NCI-H187 (cell line): ENCODE data around the gene MXRA5.
"Not testable (repeated sequence)": the region's sequence is repeated elsewhere in the genome, so short reads cannot be mapped to it uniquely, and the experiment has no call there.

Source experiments
- DNase-seq, 2 experiments: peaks; one replicate each; lab custom pipeline; 2025; lab: John Stamatoyannopoulos, UW

The MXRA5 gene

GRCh38 chrX:3320471-3321046 lies 25.9 kb downstream of the MXRA5 start:
- no peak for DNase-seq

DNA sequence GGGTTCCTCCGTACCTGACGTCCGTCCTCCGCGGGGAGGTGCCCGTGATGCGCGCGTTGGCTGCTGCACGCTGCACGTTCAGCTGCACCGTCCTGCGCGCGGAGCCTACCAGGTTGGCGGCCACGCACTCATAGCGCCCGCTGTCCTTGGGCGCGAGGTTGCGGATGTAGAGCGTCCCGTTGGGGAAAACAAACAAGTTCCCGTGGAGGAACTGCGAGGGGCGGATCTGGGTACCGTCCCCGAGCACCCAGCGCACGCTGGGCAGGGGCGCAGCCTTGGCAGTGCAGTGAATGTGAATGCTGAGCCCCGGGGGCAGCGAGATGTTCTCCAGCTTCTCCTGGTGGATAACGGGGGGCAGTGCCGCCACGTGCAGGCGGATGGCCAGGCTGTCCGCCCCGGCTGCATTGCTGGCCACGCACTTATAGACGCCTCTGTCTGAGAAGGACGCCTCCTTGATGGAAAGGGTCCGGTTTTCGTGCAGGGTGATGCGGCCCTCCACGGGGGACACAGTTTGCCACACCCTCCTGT lies 29.2 kb downstream of the MXRA5 start:
- no peak for DNase-seq

DNA sequence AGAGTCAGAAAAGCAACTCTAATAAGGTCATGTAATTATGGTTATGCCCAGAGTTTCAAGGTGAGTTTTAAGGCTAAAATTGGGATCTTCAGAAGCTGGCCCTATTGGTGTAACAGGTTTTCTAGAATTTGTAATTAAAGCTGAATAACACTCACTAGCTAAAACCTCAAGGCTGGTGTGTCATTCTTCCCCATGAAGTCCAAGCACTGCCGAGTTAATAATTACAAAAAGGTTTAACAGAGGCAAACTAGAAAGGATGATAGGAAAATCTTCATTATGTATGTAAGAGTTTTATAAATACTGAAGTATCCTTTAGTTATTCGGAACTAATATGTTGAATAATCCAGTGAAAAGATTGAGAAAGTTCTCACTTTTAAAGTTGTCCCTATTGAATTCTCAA lies 34.3 kb downstream of the MXRA5 start:
- DNase-seq: no peak

DNA sequence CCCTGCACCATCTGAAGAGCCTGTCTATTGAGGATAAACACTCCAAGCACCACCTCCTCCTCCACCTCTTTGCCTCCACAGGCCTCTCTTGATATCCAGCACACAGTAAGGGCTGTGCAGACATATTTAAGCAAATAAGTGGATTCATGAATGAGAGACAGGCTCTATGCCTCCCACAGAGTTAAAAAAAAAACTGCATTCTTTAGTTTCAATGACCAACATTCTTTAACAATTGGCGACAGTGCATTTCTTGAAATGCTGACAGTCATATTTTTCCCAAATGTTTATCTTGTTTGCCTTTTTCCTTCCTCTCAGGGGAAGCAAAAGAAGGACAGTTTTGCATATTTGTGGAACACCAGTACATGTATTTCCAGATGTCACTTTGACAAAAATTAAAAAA lies 38.6 kb downstream of the MXRA5 start:
- DNase-seq: no peak

DNA sequence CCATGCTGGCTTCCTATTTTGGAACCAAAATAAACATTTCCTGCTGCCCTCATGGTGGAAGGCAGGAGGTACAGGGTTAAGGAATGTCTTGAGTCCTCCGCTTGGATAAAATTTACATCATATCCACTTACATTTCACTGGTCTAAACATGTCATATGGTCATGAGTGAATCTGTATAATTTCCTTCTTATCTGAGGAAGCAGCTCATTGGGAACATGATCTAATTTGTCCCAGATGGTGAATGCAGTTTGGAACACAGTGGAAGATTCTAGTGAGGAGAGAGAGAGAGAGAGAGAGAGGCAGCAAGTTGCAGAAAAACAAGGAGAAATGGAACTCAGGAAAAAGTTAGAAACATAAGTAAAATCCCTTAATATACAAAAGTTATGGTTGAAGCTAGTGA lies 46.8 kb downstream of the MXRA5 start:
- no peak for DNase-seq

GRCh38 chrX:3295731-3296130 lies 50.7 kb downstream of the MXRA5 start:
- DNase-seq: no peak

GRCh38 chrX:3293251-3293650 lies 53.2 kb downstream of the MXRA5 start:
- no peak for DNase-seq

DNA sequence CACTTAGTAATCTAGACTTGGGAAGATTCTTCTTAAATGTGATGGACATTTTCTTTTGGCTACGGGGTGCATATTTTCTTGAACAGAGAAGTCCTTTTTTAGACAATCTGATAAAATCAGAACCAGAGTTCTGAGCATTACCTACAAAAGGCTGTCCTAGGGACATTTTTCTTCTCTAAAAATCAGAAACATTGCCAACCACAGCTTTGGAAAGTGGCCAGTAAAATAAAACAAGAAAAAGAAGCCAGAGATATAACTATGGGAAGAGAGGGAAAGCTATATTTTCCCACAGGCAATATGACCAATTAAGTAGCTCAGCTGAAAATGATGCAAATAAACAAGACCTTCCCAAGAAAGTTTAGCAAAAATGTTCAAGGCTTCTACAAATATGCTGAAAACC lies 55.9 kb downstream of the MXRA5 start:
- DNase-seq: no peak

- no peak for DNase-seq
Observed at GRCh38 chrX:3286196-3286945, 60.1 kb downstream of the MXRA5 start.

GRCh38 chrX:3280706-3281105 lies 65.7 kb downstream of the MXRA5 start:
- DNase-seq: no peak

GRCh38 chrX:3273668-3274067 lies 72.8 kb downstream of the MXRA5 start:
- DNase-seq: not testable (repeated sequence)

DNA sequence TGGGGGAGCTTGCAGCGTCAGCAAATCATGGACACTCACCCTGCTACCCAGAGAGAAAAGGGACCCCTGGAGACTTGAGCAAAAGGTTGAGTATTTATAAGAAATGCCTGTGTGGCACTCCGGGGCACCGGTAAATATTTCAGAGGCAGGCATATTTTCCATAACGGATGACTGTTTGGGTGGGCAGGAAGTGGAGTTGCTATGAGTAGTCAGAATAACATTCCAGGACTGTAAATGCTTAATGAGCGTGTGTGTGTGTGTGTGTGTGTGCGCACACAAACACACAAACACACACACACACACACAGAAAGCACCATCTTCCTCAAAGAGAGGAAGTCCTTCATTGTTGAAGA lies 74.6 kb downstream of the MXRA5 start:
- DNase-seq: no peak

DNA sequence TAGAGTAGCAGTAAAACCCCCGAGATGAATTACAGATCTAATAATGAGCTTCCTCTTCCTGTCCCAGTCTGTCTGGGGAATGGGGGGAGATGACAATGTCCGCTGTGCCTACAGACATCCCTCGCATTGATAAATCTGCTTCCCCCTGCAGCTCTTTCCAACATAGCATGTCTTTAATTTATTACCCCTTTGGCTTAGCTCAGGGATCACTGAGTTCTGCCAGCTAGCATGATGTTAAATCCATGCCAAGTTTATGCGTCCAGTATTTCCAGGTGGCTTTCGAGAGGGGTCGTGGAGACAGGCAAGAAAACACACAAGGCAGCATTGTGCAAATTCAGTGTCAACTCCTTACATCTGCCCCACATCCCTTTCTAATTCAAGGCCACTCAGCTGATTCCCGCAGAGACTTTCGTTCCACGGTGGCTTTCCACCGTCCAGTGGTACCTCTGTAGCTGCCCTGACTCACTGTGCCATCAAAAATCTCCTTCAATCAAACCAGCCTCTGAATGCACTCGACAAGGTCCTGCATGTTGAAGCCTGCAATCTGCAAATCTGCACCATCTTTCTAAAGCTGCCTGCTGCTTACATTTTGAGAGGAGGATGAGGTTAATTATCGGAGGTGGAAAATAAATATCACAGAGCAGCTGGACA lies 75.1 kb downstream of the MXRA5 start:
- no peak for DNase-seq

GRCh38 chrX:3268829-3269228 lies 77.6 kb downstream of the MXRA5 start:
- no peak for DNase-seq

GRCh38 chrX:3263681-3264126 lies 82.7 kb downstream of the MXRA5 start:
- no peak for DNase-seq

DNA sequence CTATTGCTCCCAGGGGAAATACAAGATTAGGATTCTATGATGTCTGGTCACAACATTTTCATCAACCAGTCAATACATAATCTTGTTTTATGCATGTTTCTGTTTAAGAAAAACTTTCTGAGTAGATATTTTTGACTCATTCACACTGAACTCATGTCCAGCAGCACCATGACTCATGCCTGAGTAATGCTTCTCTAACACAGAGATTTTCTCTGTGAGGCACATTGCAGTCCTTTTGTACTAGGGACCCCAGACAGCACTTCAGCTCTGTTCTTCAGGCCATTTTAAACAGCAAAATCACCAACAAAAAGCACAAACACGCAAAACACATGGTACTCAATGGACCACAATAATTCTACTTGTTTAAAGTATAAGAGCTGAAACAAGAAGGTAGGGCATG lies 83.6 kb downstream of the MXRA5 start:
- no peak for DNase-seq
